Measurements from ENCODE around the gene KRTAP1-1.
"Not testable (repeated sequence)": the region's sequence is repeated elsewhere in the genome, so short reads cannot be mapped to it uniquely, and the experiment has no call there.

The KRTAP1-1 gene

DNA sequence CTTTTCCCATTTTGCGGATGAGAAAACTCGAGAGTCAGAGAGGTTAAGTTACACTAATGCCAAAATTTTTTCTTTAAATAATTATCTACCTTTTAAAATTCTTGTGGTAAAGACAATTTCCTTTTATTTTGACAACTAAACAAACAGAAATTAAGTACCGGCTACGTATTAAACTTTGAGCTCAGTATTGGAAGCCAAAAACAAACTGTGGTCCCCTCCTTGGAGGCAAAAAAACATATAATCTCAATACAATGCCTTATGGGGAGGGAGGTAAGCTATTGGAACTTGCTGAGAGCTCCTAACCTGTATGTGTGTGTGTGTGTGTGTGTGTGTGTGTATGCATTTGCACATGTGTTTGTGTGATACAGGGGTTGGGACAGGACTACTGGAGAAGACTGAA lies 22.2 kb upstream of the KRTAP1-1 start:
- TF ChIP-seq, protein P1, sequence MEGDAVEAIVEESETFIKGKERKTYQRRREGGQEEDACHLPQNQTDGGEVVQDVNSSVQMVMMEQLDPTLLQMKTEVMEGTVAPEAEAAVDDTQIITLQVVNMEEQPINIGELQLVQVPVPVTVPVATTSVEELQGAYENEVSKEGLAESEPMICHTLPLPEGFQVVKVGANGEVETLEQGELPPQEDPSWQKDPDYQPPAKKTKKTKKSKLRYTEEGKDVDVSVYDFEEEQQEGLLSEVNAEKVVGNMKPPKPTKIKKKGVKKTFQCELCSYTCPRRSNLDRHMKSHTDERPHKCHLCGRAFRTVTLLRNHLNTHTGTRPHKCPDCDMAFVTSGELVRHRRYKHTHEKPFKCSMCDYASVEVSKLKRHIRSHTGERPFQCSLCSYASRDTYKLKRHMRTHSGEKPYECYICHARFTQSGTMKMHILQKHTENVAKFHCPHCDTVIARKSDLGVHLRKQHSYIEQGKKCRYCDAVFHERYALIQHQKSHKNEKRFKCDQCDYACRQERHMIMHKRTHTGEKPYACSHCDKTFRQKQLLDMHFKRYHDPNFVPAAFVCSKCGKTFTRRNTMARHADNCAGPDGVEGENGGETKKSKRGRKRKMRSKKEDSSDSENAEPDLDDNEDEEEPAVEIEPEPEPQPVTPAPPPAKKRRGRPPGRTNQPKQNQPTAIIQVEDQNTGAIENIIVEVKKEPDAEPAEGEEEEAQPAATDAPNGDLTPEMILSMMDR (IDR thresholded peaks at IDR 0.05; ENCODE audit: insufficient read depth, low read length, missing control alignments): no peak
- CTCF ChIA-PET: interaction anchor here (0.7 to 1.5 kb wide), 3 partner anchors 267 to 602 kb away, joined by 3 to 5 read pairs (median 3); no protein-coding TSS in a partner anchor
- DNase-seq (ENCODE audit: low read depth, low spot score): no peak
- no peak overlapping the region for H3K4me3 ChIP-seq (ENCODE audit: low read depth, low read length)
- POLR2A ChIA-PET: no interaction called here

DNA sequence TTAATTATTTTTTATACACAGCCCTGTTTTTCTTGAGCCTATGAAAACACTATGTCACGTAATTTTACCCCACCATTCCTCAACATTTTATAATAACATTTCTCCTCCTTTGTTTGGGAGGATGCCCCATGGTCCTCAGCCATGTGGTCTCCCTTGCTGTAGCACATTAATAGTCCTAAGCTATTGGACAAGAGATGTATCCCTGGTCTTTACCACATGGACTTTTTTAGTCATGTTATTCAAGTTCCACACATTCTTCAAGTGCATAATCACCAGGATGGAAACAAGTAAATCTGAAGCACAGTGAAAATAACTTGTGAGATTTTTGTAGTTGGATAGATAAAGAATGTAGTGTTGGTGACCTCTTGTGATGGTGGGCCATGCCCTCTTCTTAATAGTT lies 20.7 kb upstream of the KRTAP1-1 start:
- DNase-seq (ENCODE audit: low read depth, low spot score): peak; percentile 99
- TF ChIP-seq, protein P1 (IDR thresholded peaks at IDR 0.05; ENCODE audit: insufficient read depth, low read length, missing control alignments): no peak
- POLR2A ChIA-PET: interaction anchor here (0.6 to 1.2 kb wide), 4 partner anchors 105 to 487 kb away, joined by 3 to 5 read pairs (median 3); no protein-coding TSS in a partner anchor
- no peak overlapping the region for H3K4me3 ChIP-seq (ENCODE audit: low read depth, low read length)
- CTCF ChIA-PET: interaction anchor here (2.9 to 3.1 kb wide), 2 partner anchors 149 to 206 kb away, joined by 10 to 11 read pairs; no protein-coding TSS in a partner anchor

GRCh38 chr17:41060052-41060604 lies 18.9 kb upstream of the KRTAP1-1 start, which contains the start of gene KRTAP2-3:
TSS of gene KRTAP2-3 (minus strand) at chr17:41060114. CDS start at chr17:41060050, 64 bp downstream.
- CTCF ChIA-PET: interaction anchor here (0.9 to 3.1 kb wide), 14 partner anchors 13 to 605 kb away, joined by 3 to 11 read pairs (median 4); partner anchors contain the start of gene KRTAP2-1

GRCh38 chr17:41059276-41060051 lies 18.2 kb upstream of the KRTAP1-1 start:
- CTCF ChIA-PET: interaction anchor here (0.7 to 3.1 kb wide), 13 partner anchors 11 to 604 kb away, joined by 3 to 11 read pairs (median 5); partner anchors contain the start of gene KRTAP2-1
- DNase-seq (ENCODE audit: low read depth, low spot score): peak; percentile 81
- peak overlapping the region; percentile 15 for H3K4me3 ChIP-seq (ENCODE audit: low read depth, low read length)
- POLR2A ChIA-PET: interaction anchor here (0.6 to 3.1 kb wide), 11 partner anchors 11 to 630 kb away, joined by 3 to 31 read pairs (median 4); no protein-coding TSS in a partner anchor

More at GRCh38 chr17:41060052-41060604, 18.9 kb upstream of the KRTAP1-1 start, which contains the start of gene KRTAP2-3:
- POLR2A ChIA-PET: interaction anchor here (0.5 to 3.1 kb wide), 8 partner anchors 11 to 628 kb away, joined by 3 to 31 read pairs (median 6); no protein-coding TSS in a partner anchor
- TF ChIP-seq, protein P1 (IDR thresholded peaks at IDR 0.05; ENCODE audit: insufficient read depth, low read length, missing control alignments): no peak
- peak within 1 kb of the TSS; percentile 15 for H3K4me3 ChIP-seq (ENCODE audit: low read depth, low read length)
- peak; percentile 95 for DNase-seq (ENCODE audit: low read depth, low spot score)

DNA sequence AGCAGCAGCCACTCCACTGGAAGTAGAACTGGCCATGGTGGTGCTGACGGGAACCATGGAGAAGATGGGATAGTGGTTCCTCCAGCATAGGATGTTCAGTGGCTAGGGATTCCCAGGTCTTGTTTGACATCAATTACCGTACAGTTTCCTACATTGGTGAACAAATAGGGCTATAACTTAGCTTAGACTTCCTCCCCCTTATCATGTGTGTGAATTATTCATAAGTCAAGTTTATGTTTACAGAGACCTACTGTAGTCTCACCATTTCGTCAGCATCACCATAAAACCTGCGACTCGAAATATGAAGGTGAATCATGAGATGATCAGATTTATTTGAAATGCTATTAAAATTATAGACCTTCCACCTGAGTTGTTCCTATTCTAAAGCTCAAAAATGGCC lies 17.5 kb upstream of the KRTAP1-1 start:
- H3K4me3 ChIP-seq (ENCODE audit: low read depth, low read length): no peak overlapping the region
- ChIA-PET POLR2A (interaction anchor here (0.6 to 3.1 kb wide), 10 partner anchors 10 to 631 kb away, joined by 3 to 31 read pairs (median 4); no protein-coding TSS in a partner anchor), CTCF (interaction anchor here (0.7 to 3.1 kb wide), 11 partner anchors 10 to 590 kb away, joined by 3 to 11 read pairs (median 4); partner anchors contain the start of gene KRTAP2-1)
- no peak for DNase-seq (ENCODE audit: low read depth, low spot score)
- TF ChIP-seq, protein P1 (IDR thresholded peaks at IDR 0.05; ENCODE audit: insufficient read depth, low read length, missing control alignments): no peak

DNA sequence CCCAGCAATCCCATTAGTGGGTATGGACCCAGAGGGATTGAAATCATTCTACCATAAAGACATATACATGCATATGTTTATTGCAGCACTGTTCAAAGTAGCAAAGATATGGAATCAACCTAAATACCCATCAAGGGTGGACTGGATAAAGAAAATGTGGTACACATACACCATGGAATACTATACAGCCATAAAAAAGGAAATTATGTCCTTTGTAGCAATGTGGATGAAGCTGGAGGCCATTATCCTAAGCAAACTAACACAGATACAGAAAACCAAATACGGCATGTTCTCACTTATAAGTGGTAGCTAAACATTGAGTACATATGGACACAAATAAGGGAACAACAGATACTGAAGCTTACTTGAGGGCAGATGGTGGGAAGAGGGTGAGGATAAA lies 16.3 kb upstream of the KRTAP1-1 start:
- H3K4me3 ChIP-seq (ENCODE audit: low read depth, low read length): no peak overlapping the region
- CTCF ChIA-PET: interaction anchor here (1.0 to 2.5 kb wide), 3 partner anchors 9 to 491 kb away, joined by 3 to 10 read pairs (median 5); no protein-coding TSS in a partner anchor
- no peak for DNase-seq (ENCODE audit: low read depth, low spot score)
- TF ChIP-seq, protein P1 (IDR thresholded peaks at IDR 0.05; ENCODE audit: insufficient read depth, low read length, missing control alignments): no peak
- POLR2A ChIA-PET: interaction anchor here (1.0 kb wide), 1 partner anchor 9 kb away, joined by 3 read pairs; no protein-coding TSS in a partner anchor

DNA sequence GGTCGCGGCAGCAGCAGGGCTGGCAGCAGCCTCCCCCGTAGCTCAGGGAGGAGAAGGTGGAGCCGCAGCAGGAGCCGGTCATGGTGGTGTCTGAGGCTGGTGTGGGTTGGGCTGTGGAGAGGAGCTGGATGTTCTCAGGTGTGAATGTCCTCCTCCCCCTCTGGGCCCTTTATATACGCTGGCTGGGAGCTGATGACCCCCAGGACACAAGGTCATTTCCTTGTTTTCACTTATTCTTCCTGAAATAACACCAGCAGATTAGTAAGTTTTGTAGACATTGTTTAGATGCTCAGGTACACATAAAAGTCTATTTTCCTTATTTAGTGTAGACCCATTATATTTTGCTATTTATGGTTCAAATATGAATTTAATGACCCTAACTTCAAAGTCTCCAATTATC lies 13.9 kb upstream of the KRTAP1-1 start, which contains the start of gene KRTAP2-2:
KRTAP2-2 (minus strand) TSS at position 101 of the 400 bp plus-strand sequence; CDS start at position 82, 19 bp downstream.
- POLR2A ChIA-PET; H3K4me3 ChIP-seq (ENCODE audit: low read depth, low read length); DNase-seq (ENCODE audit: low read depth, low spot score): not testable (repeated sequence)
- CTCF ChIA-PET: interaction anchor here (1.5 kb wide), 1 partner anchor 494 kb away, joined by 7 read pairs; no protein-coding TSS in a partner anchor

DNA sequence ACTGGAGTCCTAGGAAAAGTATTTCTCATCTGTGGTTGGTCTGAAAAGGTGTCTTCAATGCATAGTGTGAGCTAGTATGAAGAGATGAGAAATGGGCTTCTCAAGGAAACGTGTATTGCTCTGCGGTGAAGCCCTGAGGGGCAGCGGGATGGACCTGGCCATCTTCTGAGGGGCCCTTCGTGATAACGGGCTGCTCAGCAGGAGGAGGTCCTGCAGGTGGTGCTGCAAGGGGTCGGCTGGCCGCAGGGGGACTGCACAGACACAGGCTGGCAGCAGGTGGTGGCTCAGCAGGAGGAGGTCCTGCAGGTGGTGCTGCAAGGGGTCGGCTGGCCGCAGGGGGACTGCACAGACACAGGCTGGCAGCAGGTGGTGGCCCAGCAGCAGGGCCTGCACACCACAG lies 13.3 kb upstream of the KRTAP1-1 start:
- H3K4me3 ChIP-seq (ENCODE audit: low read depth, low read length); POLR2A ChIA-PET; DNase-seq (ENCODE audit: low read depth, low spot score); CTCF ChIA-PET: not testable (repeated sequence)

All from AG04449 (cell line).